HG03469 (cell line): ENCODE data around the gene C17orf107.

Experiments
- ATAC-seq: cut with Tn5 transposase; IDR thresholded peaks from one replicate; pipeline ENCODE4 v1.9.1; 2021; ENCODE audit warnings: mild to moderate bottlenecking, moderate library complexity, moderate number of reproducible peaks; ENCODE audit not compliant: unreplicated experiment

The C17orf107 gene

GRCh38 chr17:4872786-4873185, 26.6 kb upstream of the C17orf107 start:
- ATAC-seq, result no peak

- ATAC-seq, result no peak
Observed at GRCh38 chr17:4877089-4877488, 22.2 kb upstream of the C17orf107 start.

- ATAC-seq, result no peak
Observed at GRCh38 chr17:4879601-4880000, 19.7 kb upstream of the C17orf107 start.

- no peak for ATAC-seq
Observed at GRCh38 chr17:4880857-4881256, 18.5 kb upstream of the C17orf107 start.

- ATAC-seq, result no peak
Observed at GRCh38 chr17:4881761-4882555, 17.4 kb upstream of the C17orf107 start.

GRCh38 chr17:4884489-4884888, 14.8 kb upstream of the C17orf107 start:
- no peak for ATAC-seq

GRCh38 chr17:4886830-4887229, 12.5 kb upstream of the C17orf107 start:
- ATAC-seq, result no peak

GRCh38 chr17:4887581-4887980, 11.8 kb upstream of the C17orf107 start:
- ATAC-seq, result no peak

GRCh38 chr17:4891411-4892410, 7.6 kb upstream of the C17orf107 start:
- no peak for ATAC-seq

GRCh38 chr17:4892499-4893221, 6.7 kb upstream of the C17orf107 start:
- no peak for ATAC-seq

GRCh38 chr17:4893272-4893671, 6.1 kb upstream of the C17orf107 start:
- ATAC-seq, result no peak

- ATAC-seq, result no peak
Observed at GRCh38 chr17:4893721-4894560, 5.4 kb upstream of the C17orf107 start.

- ATAC-seq, result no peak
Observed at GRCh38 chr17:4895121-4895520, 4.2 kb upstream of the C17orf107 start.

GRCh38 chr17:4895657-4896331, 3.5 kb upstream of the C17orf107 start:
- no peak for ATAC-seq

GRCh38 chr17:4896332-4897197, 2.8 kb upstream of the C17orf107 start:
- ATAC-seq, result no peak

GRCh38 chr17:4897198-4897687, 2.1 kb upstream of the C17orf107 start:
- ATAC-seq, result no peak

GRCh38 chr17:4897785-4898184, 1.6 kb upstream of the C17orf107 start:
- no peak for ATAC-seq

- ATAC-seq, result no peak
Observed at GRCh38 chr17:4898351-4898750, 985 bp upstream of the C17orf107 start.
